ENCODE results near the gene RASD2.

Gene RASD2

GRCh38 chr22:35519306-35520000 lies 21.2 kb upstream of the RASD2 start:
- no peak for DNase-seq

GRCh38 chr22:35521358-35522224 lies 19.0 kb upstream of the RASD2 start:
- DNase-seq, result no peak

GRCh38 chr22:35522225-35523149 lies 18.1 kb upstream of the RASD2 start:
- DNase-seq, result no peak

GRCh38 chr22:35523167-35523947 lies 17.3 kb upstream of the RASD2 start:
- no peak for DNase-seq

- DNase-seq, result no peak
Observed at GRCh38 chr22:35524966-35525686, 15.5 kb upstream of the RASD2 start.

GRCh38 chr22:35525687-35526332 lies 14.8 kb upstream of the RASD2 start:
- DNase-seq, result no peak

GRCh38 chr22:35526333-35526979 lies 14.2 kb upstream of the RASD2 start:
- no peak for DNase-seq

GRCh38 chr22:35528927-35529326 lies 11.7 kb upstream of the RASD2 start:
- DNase-seq, result no peak

- no peak for DNase-seq
Observed at GRCh38 chr22:35530700-35531099, 9.9 kb upstream of the RASD2 start.

GRCh38 chr22:35531202-35531601 lies 9.4 kb upstream of the RASD2 start:
- no peak for DNase-seq

GRCh38 chr22:35531676-35532075 lies 9.0 kb upstream of the RASD2 start:
- no peak for DNase-seq

GRCh38 chr22:35533365-35534029 lies 7.1 kb upstream of the RASD2 start:
- no peak for DNase-seq

GRCh38 chr22:35534091-35534490 lies 6.5 kb upstream of the RASD2 start:
- no peak for DNase-seq

GRCh38 chr22:35537232-35537631 lies 3.4 kb upstream of the RASD2 start:
- no peak for DNase-seq

- no peak for DNase-seq
Observed at GRCh38 chr22:35538801-35539321, 1.8 kb upstream of the RASD2 start.

- DNase-seq, result no peak
Observed at GRCh38 chr22:35539487-35539886, 1.1 kb upstream of the RASD2 start.

- no peak for DNase-seq
Observed at GRCh38 chr22:35539910-35540594, 579 bp upstream of the RASD2 start.

- no peak for DNase-seq
Observed at GRCh38 chr22:35541254-35541748, 670 bp downstream of the RASD2 start.

All from NCI-H1436 treated with DMSO at 0.1 percent for 48 hours (cell line).